Liver (tissue), 9 donors: ENCODE data around the gene ABLIM2. TPM values are rescaled to one million over a fixed set of nuclear protein-coding genes. Genes with fewer than 3 reads are reported as not detected.

Experiments
- DNase-seq: peaks from one replicate; pipeline ENCODE4 v3.0.0-alpha.2; 2017; ENCODE audit warnings: low spot score
- H3K27ac ChIP-seq, 2 donors: one replicate each; pipeline ENCODE4 v1.7.0; 2013; ENCODE audit warnings: inconsistent platforms in 2 of 2, low read length in 2 of 2, control low read depth in 1 of 2, low read depth in 1 of 2, mild to moderate bottlenecking in 1 of 2
- H3K27me3 ChIP-seq, 4 donors: one replicate each; pipeline versions ENCODE4 v1.6.1 to v1.7.0; 2013; ENCODE audit warnings: low read length in 3 of 4, inconsistent platforms in 1 of 4, mild to moderate bottlenecking in 1 of 4, moderate library complexity in 1 of 4; ENCODE audit not compliant: control insufficient read depth in 4 of 4, insufficient read depth in 4 of 4
- H3K36me3 ChIP-seq, 4 donors: one replicate each; pipeline versions ENCODE4 v1.6.1 to v1.7.0; 2013; ENCODE audit warnings: low read length in 3 of 4, mild to moderate bottlenecking in 3 of 4, low read depth in 1 of 4, moderate library complexity in 1 of 4; ENCODE audit not compliant: control insufficient read depth in 4 of 4, insufficient read depth in 3 of 4
- H3K4me1 ChIP-seq, 4 donors: one replicate each; pipeline versions ENCODE4 v1.6.1 to v1.7.0; 2013; ENCODE audit warnings: low read length in 3 of 4, mild to moderate bottlenecking in 3 of 4, moderate library complexity in 1 of 4; ENCODE audit not compliant: control insufficient read depth in 4 of 4, insufficient read depth in 4 of 4
- H3K4me3 ChIP-seq, 3 donors: one replicate each; pipeline versions ENCODE4 v1.6.1 to v1.7.0; 2013; ENCODE audit warnings: low read length in 3 of 3, control low read depth in 1 of 3, low read depth in 1 of 3, mild to moderate bottlenecking in 1 of 3
- H3K9ac ChIP-seq, 2 donors: one replicate each; pipeline ENCODE4 v1.7.0; 2013; ENCODE audit warnings: low read length in 2 of 2, mild to moderate bottlenecking in 2 of 2, moderate library complexity in 2 of 2, control low read depth in 1 of 2, low read depth in 1 of 2
- H3K9me3 ChIP-seq, 4 donors: one replicate each; pipeline versions ENCODE4 v1.6.1 to v1.7.0; 2013; ENCODE audit warnings: low read length in 3 of 4; ENCODE audit not compliant: control insufficient read depth in 4 of 4
- ATF3 ChIP-seq: IDR thresholded peaks from 2 replicates; pipeline ENCODE4 v1.6.1; 2016; ENCODE audit warnings: antibody characterized with exemption
- EGR1 ChIP-seq, 2 donors: IDR thresholded peaks; 2 replicates each; pipeline ENCODE4 v1.6.1; 2016 to 2018; ENCODE audit warnings: antibody characterized with exemption in 2 of 2, low read depth in 2 of 2
- FOXA1 ChIP-seq: IDR thresholded peaks from 2 replicates; pipeline ENCODE4 v1.6.1; 2016; ENCODE audit warnings: antibody characterized with exemption
- FOXA2 ChIP-seq: IDR thresholded peaks from 2 replicates; pipeline ENCODE4 v1.6.1; 2016; ENCODE audit warnings: antibody characterized with exemption
- GABPA ChIP-seq, 2 donors: IDR thresholded peaks in 1 of 2; conservative IDR thresholded peaks in 1 of 2; 2 replicates each; pipeline ENCODE4 v1.6.1; 2016; ENCODE audit warnings: antibody characterized with exemption in 2 of 2, mild to moderate bottlenecking in 1 of 2, moderate library complexity in 1 of 2
- HNF4A ChIP-seq, 2 donors: conservative IDR thresholded peaks; 2 replicates each; pipeline ENCODE4 v1.6.1; 2016; ENCODE audit warnings: antibody characterized with exemption in 2 of 2, mild to moderate bottlenecking in 2 of 2
- HNF4G ChIP-seq: IDR thresholded peaks from 2 replicates; pipeline ENCODE4 v1.6.1; 2016; ENCODE audit warnings: antibody characterized with exemption
- JUND ChIP-seq, 2 donors: IDR thresholded peaks; 2 replicates each; pipeline ENCODE4 v1.6.1; 2016; ENCODE audit warnings: antibody characterized with exemption in 2 of 2
- MAX ChIP-seq: IDR thresholded peaks from 2 replicates; pipeline ENCODE4 v1.6.1; 2016; ENCODE audit warnings: antibody characterized with exemption
- NR2F2 ChIP-seq: IDR thresholded peaks from 2 replicates; pipeline ENCODE4 v1.6.1; 2016; ENCODE audit warnings: antibody characterized with exemption
- RAD21 ChIP-seq, 2 donors: IDR thresholded peaks; 2 replicates each; pipeline ENCODE4 v1.6.1; 2016; ENCODE audit warnings: antibody characterized with exemption in 2 of 2, mild to moderate bottlenecking in 2 of 2
- REST ChIP-seq: IDR thresholded peaks from 2 replicates; pipeline ENCODE4 v1.6.1; 2016; ENCODE audit warnings: antibody characterized with exemption, mild to moderate bottlenecking
- RXRA ChIP-seq, 2 donors: IDR thresholded peaks; 2 replicates each; pipeline ENCODE4 v1.6.1; 2017 to 2018; ENCODE audit warnings: antibody characterized with exemption in 2 of 2, mild to moderate bottlenecking in 1 of 2
- SP1 ChIP-seq: IDR thresholded peaks from 2 replicates; pipeline ENCODE4 v1.6.1; 2018; ENCODE audit warnings: antibody characterized with exemption, mild to moderate bottlenecking
- TAF1 ChIP-seq: conservative IDR thresholded peaks from 2 replicates; pipeline ENCODE4 v1.6.1; 2016; ENCODE audit warnings: antibody characterized with exemption, mild to moderate bottlenecking
- YY1 ChIP-seq: IDR thresholded peaks from 2 replicates; pipeline ENCODE4 v1.6.1; 2016; ENCODE audit warnings: antibody characterized with exemption, mild to moderate bottlenecking
- ZBTB33 ChIP-seq: IDR thresholded peaks from 2 replicates; pipeline ENCODE4 v1.6.1; 2016; ENCODE audit warnings: antibody characterized with exemption
- WGBS: extraction: QIAGEN DNeasy Blood & Tissue Kit; methylation state at CpG from one replicate; pipeline ENCODE4 v1.1.7; 2013; 5-methylcytosine and 5-hydroxymethylcytosine counted together
- polyA plus RNA-seq, 2 donors: library from polyadenylated mRNA; stranded (reverse) in 1 of 2; unstranded in 1 of 2; fragments of 200-250 nt in 1 of 2; fragments of >200 nt in 1 of 2; fragmentation: Nextera tagmentation in 1 of 2; extraction: Ambion mirVana in 1 of 2; gene quantifications; one replicate each; pipeline versions ENCODE4 v1.2.1 to v1.2.3, GENCODE V29; 2013 to 2015
- total RNA-seq, 2 donors: library from RNA; depleted of rRNA; stranded (reverse); fragments of >200 nt; gene quantifications; one replicate each; pipeline ENCODE4 v1.2.3, GENCODE V29; 2014
- TF ChIP-seq, protein P1 (sequence below): fragments of 150-350 bp; IDR thresholded peaks from 2 replicates; pipeline ENCODE4 v1.5.1; 2017; ENCODE audit warnings: improper control_type of control experiment, low read depth, low read length; ENCODE audit not compliant: missing input control
- donor health status: healthy.
- donor health status: healthy.
- donor health status: healthy.
- donor health status: healthy.
- donor health status: healthy.

The ABLIM2 gene
- total and polyA plus RNA-seq, 4 donors = 0.75 to 2.5 (median 0.93) TPM

DNA sequence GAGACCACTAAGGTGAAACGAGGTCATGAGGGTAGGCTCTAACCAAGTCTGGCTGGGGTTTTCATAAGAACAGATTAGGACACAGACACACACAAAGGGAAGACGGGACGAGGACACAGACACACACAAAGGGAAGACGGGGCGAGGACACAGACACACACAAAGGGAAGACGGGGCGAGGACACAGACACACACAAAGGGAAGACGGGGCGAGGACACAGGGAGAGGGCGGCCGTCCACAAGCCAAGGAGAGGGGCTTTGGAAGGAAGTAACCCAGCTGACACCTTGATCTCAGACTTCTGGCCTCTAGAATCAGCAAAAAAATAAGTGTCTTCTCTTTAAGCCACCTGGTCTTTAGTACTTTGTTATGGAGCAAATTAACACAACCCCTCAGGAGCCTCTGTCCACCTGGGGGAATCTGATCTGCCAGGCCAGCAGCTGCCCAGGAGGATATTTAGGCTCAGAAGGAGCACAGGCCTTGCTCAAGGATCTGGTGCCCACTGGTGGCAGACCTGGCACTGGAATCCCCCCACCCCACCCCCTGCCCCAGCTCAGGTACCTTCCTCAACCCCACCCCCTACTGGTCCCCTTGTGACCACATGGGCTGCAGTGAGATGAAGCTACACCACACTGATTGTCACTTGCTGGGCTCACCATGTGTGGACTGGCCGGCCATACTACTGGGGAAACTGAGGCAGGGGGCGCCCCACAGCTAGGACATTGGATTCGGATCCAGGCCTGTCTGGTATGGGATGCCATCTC is 2.8 kb downstream of the ABLIM2 start:
- H3K4me3 ChIP-seq = no peak overlapping the region
- no peak for TF ChIP-seq EGR1 (IDR thresholded peaks at IDR 0.05; ENCODE audit: low read depth in 2 of 2)
- TF ChIP-seq TAF1 = no peak
- H3K36me3 ChIP-seq = no peaks in the 10 kb centered on the region
- no peak overlapping the region for H3K27ac ChIP-seq
- peaks cover 8 to 25% (median 17%) of the 10 kb centered on the region in 4 donors for H3K4me1 ChIP-seq
- no peak overlapping the region for H3K9ac ChIP-seq
- WGBS = 94% methylated on average over 14 of the region's 14 CpGs
- no peaks in the 10 kb centered on the region for H3K9me3 ChIP-seq
- H3K27me3 ChIP-seq = no peaks in the 10 kb centered on the region
- no peak for DNase-seq

DNA sequence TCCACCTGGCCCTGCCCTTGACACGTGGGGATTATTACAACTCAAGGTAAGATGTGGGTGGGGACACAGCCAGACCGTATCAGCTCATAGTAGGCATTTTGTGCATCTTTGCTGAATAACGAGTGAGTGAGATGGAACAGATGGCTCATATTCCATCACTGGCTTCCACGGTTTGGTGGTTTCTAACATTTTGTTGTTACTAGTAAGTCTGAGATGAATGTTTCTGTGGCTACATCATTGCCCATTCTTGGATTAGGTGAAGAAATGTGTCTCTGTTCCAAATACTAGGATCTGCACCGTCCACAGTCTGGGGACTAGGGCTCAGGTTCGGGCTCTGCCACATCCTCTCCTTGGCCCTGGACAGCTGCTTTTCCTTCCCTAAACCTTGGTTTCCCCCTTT is 3.6 kb downstream of the ABLIM2 start:
- Histone ChIP-seq H3K4me3 (no peak overlapping the region), H3K27ac (no peak overlapping the region), H3K36me3 (no peaks in the 10 kb centered on the region), H3K27me3 (no peaks in the 10 kb centered on the region), H3K9ac (no peak overlapping the region), H3K4me1 (peaks cover 8 to 21% (median 15%) of the 10 kb centered on the region in 4 donors), H3K9me3 (no peaks in the 10 kb centered on the region)
- 87% methylated on average over 6 of the region's 6 CpGs for WGBS
- no peak for DNase-seq
- TF ChIP-seq JUND (IDR thresholded peaks at IDR 0.05) = no peak
- TF ChIP-seq SP1 = no peak
- no peak for TF ChIP-seq HNF4G
- no peak for TF ChIP-seq FOXA2
- TF ChIP-seq, protein P1, sequence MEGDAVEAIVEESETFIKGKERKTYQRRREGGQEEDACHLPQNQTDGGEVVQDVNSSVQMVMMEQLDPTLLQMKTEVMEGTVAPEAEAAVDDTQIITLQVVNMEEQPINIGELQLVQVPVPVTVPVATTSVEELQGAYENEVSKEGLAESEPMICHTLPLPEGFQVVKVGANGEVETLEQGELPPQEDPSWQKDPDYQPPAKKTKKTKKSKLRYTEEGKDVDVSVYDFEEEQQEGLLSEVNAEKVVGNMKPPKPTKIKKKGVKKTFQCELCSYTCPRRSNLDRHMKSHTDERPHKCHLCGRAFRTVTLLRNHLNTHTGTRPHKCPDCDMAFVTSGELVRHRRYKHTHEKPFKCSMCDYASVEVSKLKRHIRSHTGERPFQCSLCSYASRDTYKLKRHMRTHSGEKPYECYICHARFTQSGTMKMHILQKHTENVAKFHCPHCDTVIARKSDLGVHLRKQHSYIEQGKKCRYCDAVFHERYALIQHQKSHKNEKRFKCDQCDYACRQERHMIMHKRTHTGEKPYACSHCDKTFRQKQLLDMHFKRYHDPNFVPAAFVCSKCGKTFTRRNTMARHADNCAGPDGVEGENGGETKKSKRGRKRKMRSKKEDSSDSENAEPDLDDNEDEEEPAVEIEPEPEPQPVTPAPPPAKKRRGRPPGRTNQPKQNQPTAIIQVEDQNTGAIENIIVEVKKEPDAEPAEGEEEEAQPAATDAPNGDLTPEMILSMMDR = no peak
- no peak for TF ChIP-seq ZBTB33

- H3K9ac ChIP-seq = no peak overlapping the region
- no peak for DNase-seq
- TF ChIP-seq YY1 (no peak), RAD21 (IDR thresholded peaks at IDR 0.05) (no peak), ATF3 (no peak), REST (no peak), HNF4G (no peak), GABPA (IDR thresholded peaks at IDR 0.05 in 1 of 2, conservative IDR thresholded peaks at IDR 0.05 in 1 of 2) (no peak), SP1 (no peak), MAX (no peak), RXRA (IDR thresholded peaks at IDR 0.05) (no peak), HNF4A (conservative IDR thresholded peaks at IDR 0.05) (no peak), FOXA1 (no peak), TAF1 (no peak), NR2F2 (no peak), FOXA2 (no peak), ZBTB33 (no peak), JUND (IDR thresholded peaks at IDR 0.05) (no peak), EGR1 (IDR thresholded peaks at IDR 0.05; ENCODE audit: low read depth in 2 of 2) (no peak)
These were observed 5.2 kb downstream of the ABLIM2 start for GRCh38 chr4:8153441-8153840.

More at GRCh38 chr4:8153441-8153840, 5.2 kb downstream of the ABLIM2 start:
- Histone ChIP-seq H3K4me3 (no peak overlapping the region), H3K4me1 (peaks cover 2 to 9% (median 7%) of the 10 kb centered on the region in 4 donors), H3K27ac (no peak overlapping the region), H3K36me3 (no peaks in the 10 kb centered on the region), H3K9me3 (no peaks in the 10 kb centered on the region), H3K27me3 (no peaks in the 10 kb centered on the region)
- 89% methylated on average over 10 of the region's 10 CpGs for WGBS
